Measurements from ENCODE around the gene APBA1. TPM values are rescaled to one million over a fixed set of nuclear protein-coding genes. Genes with fewer than 3 reads are reported as not detected.

APBA1 gene
- total and polyA plus RNA-seq, 2 of the 4 experiments (the other 2 are of a cell fraction) = 3.8 to 5.1 TPM

GRCh38 chr9:69456201-69456600 lies 216.0 kb downstream of the APBA1 start:
- no peak for TF ChIP-seq MXI1 (IDR thresholded peaks at IDR 0.05; ENCODE audit: borderline replicate concordance, low read depth, low read length)
- TF ChIP-seq BHLHE40 (IDR thresholded peaks at IDR 0.05; ENCODE audit: low read depth, low read length) = no peak
- TF ChIP-seq SMC3 (IDR thresholded peaks at IDR 0.05; ENCODE audit: low read depth, low read length) = no peak
- TF ChIP-seq RFX5 (IDR thresholded peaks at IDR 0.05; ENCODE audit: low read depth, low read length) = no peak
- TF ChIP-seq CEBPB (IDR thresholded peaks at IDR 0.05; ENCODE audit: low read depth, low read length) = no peak
- TF ChIP-seq MAZ (IDR thresholded peaks at IDR 0.05; ENCODE audit: borderline replicate concordance, low read depth, low read length) = no peak
- no peak for TF ChIP-seq USF2 (IDR thresholded peaks at IDR 0.05; ENCODE audit: low read depth, low read length)
- no peak for TF ChIP-seq POLR2A (IDR thresholded peaks at IDR 0.05; ENCODE audit: low read depth, low read length)
- no peak for TF ChIP-seq ELK1 (IDR thresholded peaks at IDR 0.05; ENCODE audit: borderline replicate concordance, low read depth, low read length)
- no peak for TF ChIP-seq CHD1 (IDR thresholded peaks at IDR 0.05; ENCODE audit: low read depth, low read length)
- TF ChIP-seq FOS (IDR thresholded peaks at IDR 0.05; ENCODE audit: low read depth, low read length) = no peak
- no peak for TF ChIP-seq NFE2L2 (IDR thresholded peaks at IDR 0.05; ENCODE audit: low read depth, low read length)
- no peak for TF ChIP-seq RAD21 (IDR thresholded peaks at IDR 0.05; ENCODE audit: low read length)
- no peak for TF ChIP-seq RCOR1 (IDR thresholded peaks at IDR 0.05; ENCODE audit: insufficient replicate concordance, low read length)
- TF ChIP-seq CTCF (conservative IDR thresholded peaks at IDR 0.05; ENCODE audit: low read depth, low read length) = no peak
- TF ChIP-seq MAFK (IDR thresholded peaks at IDR 0.05; ENCODE audit: low read depth, low read length) = no peak
- Histone ChIP-seq H3K9ac (ENCODE audit: low read depth, low read length) (no peak overlapping the region), H3K36me3 (ENCODE audit: control insufficient read depth, insufficient read depth, low read length) (no peaks in the 10 kb centered on the region), H3K4me2 (ENCODE audit: low read depth, low read length) (no peak overlapping the region), H3K18ac (ENCODE audit: low read depth, low read length) (no peak overlapping the region), H2BK15ac (ENCODE audit: low read depth, low read length) (no peak overlapping the region), H4K20me1 (ENCODE audit: insufficient read depth, low read length) (no peaks in the 10 kb centered on the region), H2BK5ac (ENCODE audit: low read depth, low read length, poor library complexity, severe bottlenecking) (no peak overlapping the region), H3K56ac (ENCODE audit: extremely low read depth, insufficient read depth, low read length) (no peak overlapping the region), H3K23ac (ENCODE audit: low read depth, low read length) (no peak overlapping the region), H3K4me3 (ENCODE audit: insufficient read depth, low read depth, low read length) (no peak overlapping the region), H2AK9ac (replicated peaks; ENCODE audit: low read depth, low read length, poor library complexity) (peak overlapping the region; percentile 5), H3K79me1 (ENCODE audit: low read depth in 1 of 2, low read length in 2 of 2) (no peaks in the 10 kb centered on the region), H3K9me1 (ENCODE audit: insufficient read depth, low read length) (peaks cover 3% of the 10 kb centered on the region; the same call in 1 of the 2 replicates), H4K8ac (ENCODE audit: low read depth in 2 of 2, low read length in 2 of 2) (no peak overlapping the region), H3K4me1 (ENCODE audit: control insufficient read depth, insufficient read depth, low read length) (no peaks in the 10 kb centered on the region), H4K5ac (ENCODE audit: low read depth, low read length) (no peak overlapping the region), H3K4ac (ENCODE audit: low read depth, low read length) (no peak overlapping the region), H2AFZ (replicated peaks; ENCODE audit: low read length, poor library complexity) (no peak overlapping the region), H3K27ac (ENCODE audit: insufficient read depth, low read length) (no peak overlapping the region), H3K27me3 (ENCODE audit: control insufficient read depth, insufficient read depth, low read length) (no peaks in the 10 kb centered on the region), H2BK20ac (ENCODE audit: low read depth, low read length) (no peak overlapping the region), H4K91ac (ENCODE audit: insufficient read depth, low read depth, low read length) (no peak overlapping the region), H3K14ac (replicated peaks; ENCODE audit: low read depth, low read length) (no peak overlapping the region), H2AK5ac (ENCODE audit: low read depth, low read length) (no peak overlapping the region), H2BK120ac (ENCODE audit: low read depth, low read length) (no peak overlapping the region), H3K9me3 (ENCODE audit: control insufficient read depth, insufficient read depth, low read length) (no peaks in the 10 kb centered on the region)
- dilution Hi-C loops (cut with HindIII; ENCODE audit: low sequenced_read_pairs, unreplicated experiment) = no loop called here
- in situ Hi-C loops (cut with MboI; ENCODE audit: low sequenced_read_pairs) = no loop called here
- intact Hi-C loops (cut with micrococcal nuclease) = no loop called here
- DNase-seq (no peak), ATAC-seq (ENCODE audit: low read depth) (no peak)
- ChIA-PET CTCF (no interaction called here), POLR2A (ENCODE audit: unreplicated experiment) (no interaction called here)
- WGBS, 2 experiments (ENCODE audit: extremely low coverage in 2 of 2, insufficient read length in 1 of 2) = 93% methylated on average over 3 of the region's 15 CpGs; no CpG with 5 or more reads in 1 of the 2 experiments
- BruUV-seq (replicated peaks) = no TSS peak

Measured in IMR-90 (cell line).